ENCODE results near the gene STYX. TPM values are rescaled to one million over a fixed set of nuclear protein-coding genes. Genes with fewer than 3 reads are reported as not detected.

The STYX gene
- total RNA-seq, 1 experiment from 2014 or later: 24.0 TPM

GRCh38 chr14:52740751-52741150 is 10.8 kb downstream of the STYX start:
- no peak overlapping the region for H3K4me2 ChIP-seq (ENCODE audit: insufficient read depth, insufficient read length, low read length)

More at GRCh38 chr14:52740751-52741150, 10.8 kb downstream of the STYX start:
- no peak overlapping the region for H3K18ac ChIP-seq (ENCODE audit: insufficient read length, low read depth, low read length)
- H3K4me1 ChIP-seq (ENCODE audit: insufficient read depth, low read length): no peaks in the 10 kb centered on the region; the same call in 1 of the 2 replicates
- no peaks in the 10 kb centered on the region for H3K23me2 ChIP-seq (ENCODE audit: insufficient read length, low read depth, low read length, poor library complexity, severe bottlenecking)
- no peaks in the 10 kb centered on the region for H4K20me1 ChIP-seq (ENCODE audit: control insufficient read depth, insufficient read depth, insufficient read length)
- H3T11ph ChIP-seq (ENCODE audit: low read length): no peak overlapping the region
- H3K9ac ChIP-seq (ENCODE audit: extremely low read depth, insufficient read length, low read length): no peak overlapping the region
- no peak overlapping the region for H2AFZ ChIP-seq (ENCODE audit: low read length)
- no peak overlapping the region for H3K4ac ChIP-seq (ENCODE audit: low read depth, low read length)
- Mint-ChIP-seq H3K9me3 (no peaks in the 10 kb centered on the region), H3K4me1 (peaks cover 17 to 21% of the 10 kb centered on the region in 2 experiments), H3K27ac (no peak overlapping the region), H3K4me3 (no peak overlapping the region), H3K36me3 (ENCODE audit: insufficient read depth in 1 of 3, low read depth in 3 of 3) (peaks cover 6 to 19% (median 10%) of the 10 kb centered on the region in 3 experiments; a peak in 5 of 7 replicates), H3K27me3 (ENCODE audit: low read depth) (no peaks in the 10 kb centered on the region)
- no CpG with 5 or more reads among the region's 1 CpG for WGBS (ENCODE audit: extremely low coverage, insufficient read length, low lambda C conversion rate)
- no peak overlapping the region for H2BK120ac ChIP-seq (ENCODE audit: low read depth, low read length, poor library complexity, severe bottlenecking)
- H3K56ac ChIP-seq (ENCODE audit: insufficient read length, low read depth, low read length): no peak overlapping the region
- no peak overlapping the region for H2BK12ac ChIP-seq (ENCODE audit: insufficient read length, low read depth, low read length)
- no peaks in the 10 kb centered on the region for H3K27me3 ChIP-seq (ENCODE audit: insufficient read depth, low read length)
- TF ChIP-seq, protein P1, sequence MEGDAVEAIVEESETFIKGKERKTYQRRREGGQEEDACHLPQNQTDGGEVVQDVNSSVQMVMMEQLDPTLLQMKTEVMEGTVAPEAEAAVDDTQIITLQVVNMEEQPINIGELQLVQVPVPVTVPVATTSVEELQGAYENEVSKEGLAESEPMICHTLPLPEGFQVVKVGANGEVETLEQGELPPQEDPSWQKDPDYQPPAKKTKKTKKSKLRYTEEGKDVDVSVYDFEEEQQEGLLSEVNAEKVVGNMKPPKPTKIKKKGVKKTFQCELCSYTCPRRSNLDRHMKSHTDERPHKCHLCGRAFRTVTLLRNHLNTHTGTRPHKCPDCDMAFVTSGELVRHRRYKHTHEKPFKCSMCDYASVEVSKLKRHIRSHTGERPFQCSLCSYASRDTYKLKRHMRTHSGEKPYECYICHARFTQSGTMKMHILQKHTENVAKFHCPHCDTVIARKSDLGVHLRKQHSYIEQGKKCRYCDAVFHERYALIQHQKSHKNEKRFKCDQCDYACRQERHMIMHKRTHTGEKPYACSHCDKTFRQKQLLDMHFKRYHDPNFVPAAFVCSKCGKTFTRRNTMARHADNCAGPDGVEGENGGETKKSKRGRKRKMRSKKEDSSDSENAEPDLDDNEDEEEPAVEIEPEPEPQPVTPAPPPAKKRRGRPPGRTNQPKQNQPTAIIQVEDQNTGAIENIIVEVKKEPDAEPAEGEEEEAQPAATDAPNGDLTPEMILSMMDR (conservative IDR thresholded peaks at IDR 0.05): no peak
- H4K91ac ChIP-seq (ENCODE audit: insufficient read length, low read depth, low read length): no peak overlapping the region
- no peak overlapping the region for H2BK15ac ChIP-seq (ENCODE audit: low read depth, low read length)
- H4K5ac ChIP-seq (ENCODE audit: insufficient read length, low read depth, low read length): no peak overlapping the region
- H4K8ac ChIP-seq (replicated peaks; ENCODE audit: insufficient read length, low read depth, low read length): no peak overlapping the region
- H3K79me2 ChIP-seq (ENCODE audit: insufficient read depth, low read length): peaks cover 9% of the 10 kb centered on the region; the same call in 1 of the 2 replicates
- no peak overlapping the region for H3K14ac ChIP-seq (ENCODE audit: insufficient read depth, low read length)
- no peaks in the 10 kb centered on the region for H3K9me3 ChIP-seq (ENCODE audit: control insufficient read depth, low read depth, low read length)
- no peak overlapping the region for H2AK5ac ChIP-seq (ENCODE audit: insufficient read length, low read length)
- no peak for DNase-seq
- H3K27ac ChIP-seq (ENCODE audit: insufficient read length, low read depth, low read length): no peak overlapping the region
- no peak overlapping the region for H2BK20ac ChIP-seq (ENCODE audit: low read depth, low read length, poor library complexity, severe bottlenecking)
- no peak overlapping the region for H2BK5ac ChIP-seq (ENCODE audit: insufficient read length, low read length)
- no peak overlapping the region for H3K23ac ChIP-seq (ENCODE audit: insufficient read length, low read depth, low read length)
- peaks cover 3% of the 10 kb centered on the region for H3K79me1 ChIP-seq (ENCODE audit: insufficient read depth, low read depth, low read length, poor library complexity, severe bottlenecking)

All from H9 (cell line).